ENCODE data around the gene CTNNA2.
"Not testable (repeated sequence)": the region's sequence is repeated elsewhere in the genome, so short reads cannot be mapped to it uniquely, and the experiment has no call there.

The CTNNA2 gene

DNA sequence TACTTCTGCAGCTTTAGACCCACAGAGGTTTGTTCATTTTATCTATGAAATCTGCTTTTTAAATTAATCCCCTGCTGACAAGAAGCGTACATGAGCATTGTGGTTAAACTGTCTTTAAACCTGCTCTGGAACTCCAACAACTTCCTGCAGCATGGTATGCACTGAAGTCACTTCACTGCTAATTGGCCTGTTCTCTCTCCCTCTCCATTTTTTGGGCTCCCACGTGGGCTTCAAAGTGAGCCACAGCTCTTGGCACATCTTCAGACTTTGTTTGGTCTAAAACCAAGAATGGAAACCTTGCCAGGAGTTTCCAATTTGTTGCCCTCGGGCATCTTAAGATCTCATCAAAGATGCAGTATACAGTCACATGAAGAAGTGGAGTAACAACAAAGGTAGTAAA lies 480.3 kb downstream of the CTNNA2 start:
- DNase-seq: no peak

DNA sequence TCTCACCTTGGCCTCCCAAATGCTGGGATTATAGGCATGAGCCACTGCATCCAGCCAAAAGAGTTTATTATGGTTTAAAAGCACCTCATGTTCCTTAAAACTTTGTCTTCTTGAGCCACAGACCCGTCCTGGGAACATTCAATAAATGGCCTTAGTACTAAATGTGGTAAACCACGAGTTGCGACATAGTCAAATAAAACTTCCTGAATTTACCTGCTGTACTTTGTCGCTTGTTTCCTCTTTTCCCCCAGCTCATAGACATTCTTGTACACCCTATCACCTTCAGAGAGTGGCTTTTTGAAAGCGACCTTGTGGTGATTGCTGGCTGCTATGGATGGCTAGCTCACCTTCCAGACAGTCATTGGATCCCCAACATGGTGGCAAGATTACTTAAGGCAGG lies 481.3 kb downstream of the CTNNA2 start:
- DNase-seq: no peak

DNA sequence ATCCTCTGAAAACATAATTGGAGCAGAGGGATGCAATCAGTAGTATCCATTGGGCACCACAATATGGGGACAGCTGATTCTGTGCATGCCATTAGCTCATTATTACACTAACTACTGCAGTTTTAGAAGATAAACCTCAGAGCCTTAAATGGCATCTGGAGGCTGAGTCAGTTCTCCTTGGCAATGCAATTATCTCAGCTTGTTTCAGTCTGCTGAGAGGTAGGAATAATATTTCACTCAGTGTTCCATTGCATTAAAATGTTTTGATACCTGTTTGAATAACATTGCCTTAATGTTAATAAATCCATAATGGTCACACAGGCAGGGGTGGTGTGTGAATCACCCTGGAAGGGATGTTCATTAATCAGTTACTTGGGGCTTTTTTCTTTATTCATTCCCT lies 482.1 kb downstream of the CTNNA2 start:
- DNase-seq: no peak

DNA sequence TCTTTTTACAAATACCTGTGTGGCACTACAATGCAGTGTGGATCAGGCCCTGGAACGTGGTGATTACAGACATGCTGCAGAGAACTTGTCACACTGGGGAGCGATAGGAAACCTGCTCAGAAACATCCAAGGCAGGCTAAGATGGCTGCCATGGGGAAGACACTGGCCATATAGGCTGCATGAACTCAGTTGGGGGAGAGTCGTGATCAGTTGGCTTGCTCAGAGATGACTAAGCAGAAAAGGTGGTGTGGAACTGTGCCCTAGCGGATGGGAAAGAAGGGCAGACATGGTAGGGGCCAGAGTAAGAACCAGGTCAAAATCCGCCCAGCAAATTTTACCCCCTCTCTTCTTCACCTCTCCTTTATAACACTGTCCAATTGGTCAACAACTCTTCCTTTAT lies 483.9 kb downstream of the CTNNA2 start:
- no peak for DNase-seq

DNA sequence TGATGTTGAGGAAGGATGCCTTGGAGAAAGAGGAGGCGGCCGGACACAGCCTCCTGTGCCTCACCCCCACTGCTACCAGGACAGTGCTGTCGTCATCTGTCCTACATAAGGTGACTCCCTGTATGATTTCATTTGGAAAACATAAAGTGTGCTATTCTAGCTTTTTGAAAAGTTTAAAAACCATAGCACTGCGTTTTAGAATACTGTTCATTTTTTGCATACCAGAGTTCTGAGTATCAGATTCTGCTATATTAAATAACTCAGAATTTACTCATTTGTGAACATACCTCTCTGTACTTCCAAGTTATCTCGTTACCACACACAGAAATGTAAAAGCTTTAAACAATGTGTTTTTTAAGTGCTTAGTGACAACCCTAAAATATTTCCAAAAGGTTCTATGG lies 488.9 kb downstream of the CTNNA2 start:
- no peak for DNase-seq

DNA sequence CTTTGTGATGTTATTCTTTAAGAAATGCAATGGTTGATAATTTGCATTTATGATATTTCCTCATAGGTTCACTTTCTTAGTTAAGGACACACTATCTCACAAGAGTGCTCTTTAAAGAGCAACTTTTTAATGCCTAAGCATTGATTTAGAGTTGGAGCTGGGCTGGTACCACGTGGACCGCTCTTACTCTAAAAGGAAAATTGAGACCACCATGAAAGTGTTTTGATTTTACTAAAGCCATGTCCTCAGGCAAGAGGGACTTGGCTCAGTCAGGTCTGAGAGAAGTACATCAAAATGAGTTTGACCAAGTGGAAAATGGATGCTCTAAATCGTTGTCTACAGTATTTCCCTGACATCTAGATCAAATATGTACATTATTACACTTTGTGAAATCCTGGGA lies 489.3 kb downstream of the CTNNA2 start:
- DNase-seq: no peak

DNA sequence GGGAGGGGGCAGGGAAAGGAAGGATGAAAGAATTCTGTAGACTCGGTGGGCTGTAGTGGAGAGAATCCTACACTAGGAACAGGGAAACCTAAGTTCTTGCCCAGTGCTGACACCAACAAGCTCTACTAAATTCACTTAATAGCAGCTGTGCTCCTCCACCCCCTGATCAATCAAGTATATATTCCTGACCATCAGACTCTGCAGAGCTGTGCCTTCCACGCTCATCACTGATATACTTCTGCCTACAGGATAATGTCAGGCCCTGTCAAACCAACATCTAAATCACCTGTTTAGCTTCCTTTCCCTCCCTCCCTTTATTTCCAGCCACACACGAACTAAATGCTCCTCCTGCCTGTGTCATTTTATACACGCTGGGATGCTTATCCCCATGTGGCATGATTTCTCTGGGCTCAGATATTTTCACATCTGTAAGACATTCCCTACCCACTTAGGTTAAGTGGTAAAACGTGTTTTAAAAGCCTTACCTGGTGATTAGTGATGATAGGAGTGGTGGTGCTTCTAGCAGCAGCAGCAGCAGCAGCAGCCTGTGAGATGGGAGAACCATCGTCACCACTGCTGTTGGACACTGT lies 489.8 kb downstream of the CTNNA2 start:
- DNase-seq: no peak

DNA sequence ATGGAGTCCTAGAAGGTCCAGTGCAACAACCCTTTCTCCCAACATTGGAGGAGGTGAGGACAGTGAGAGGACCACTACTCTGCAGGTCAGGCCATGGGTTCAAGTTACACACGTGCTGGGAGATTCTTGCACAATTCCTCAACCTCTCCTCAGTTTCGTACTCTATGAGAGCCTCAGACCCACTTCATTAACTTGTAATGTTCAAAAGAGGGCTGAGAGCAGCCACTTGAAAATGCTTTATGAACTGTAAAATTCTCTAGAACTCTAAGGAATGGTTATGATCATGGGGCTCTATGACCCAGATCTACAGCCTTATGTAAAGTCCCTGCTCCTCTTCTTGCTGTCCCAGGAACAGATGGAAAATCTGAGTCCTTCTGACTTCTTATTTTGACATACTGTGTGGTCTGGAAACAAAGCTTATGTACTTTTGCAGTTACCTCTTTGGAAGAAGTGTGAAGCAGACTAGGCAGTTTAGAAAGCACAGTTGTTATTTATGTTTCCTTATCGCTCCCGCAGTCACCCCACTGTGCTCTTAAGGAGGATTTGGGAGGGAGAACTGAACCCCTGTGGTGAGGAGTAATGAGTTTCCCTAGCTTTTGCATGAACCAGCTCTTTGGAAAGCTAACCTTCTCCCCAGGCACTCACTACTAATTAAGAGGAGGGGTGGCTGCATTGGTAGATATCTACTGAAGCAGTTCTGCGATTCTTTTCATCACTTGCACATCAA lies 495.1 kb downstream of the CTNNA2 start:
- no peak for DNase-seq

DNA sequence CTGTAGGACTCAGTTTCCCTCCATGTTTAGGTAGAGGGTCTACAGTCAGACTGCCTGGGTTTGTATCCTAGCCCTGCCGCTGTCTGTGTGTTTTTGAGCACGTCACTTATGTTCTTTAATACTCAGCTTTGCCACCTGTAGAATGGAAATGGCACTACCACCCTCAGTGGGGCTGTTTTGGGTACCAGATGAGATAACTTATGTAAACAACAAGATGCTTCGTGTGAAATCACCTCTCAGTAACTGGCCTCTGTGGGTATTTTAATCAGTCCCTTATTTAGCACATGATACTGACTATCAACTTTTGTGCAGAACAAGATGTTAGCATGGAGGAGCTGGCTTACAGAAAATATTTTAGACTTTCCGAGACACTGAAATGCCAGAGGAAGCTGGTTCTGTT lies 495.7 kb downstream of the CTNNA2 start:
- no peak for DNase-seq

DNA sequence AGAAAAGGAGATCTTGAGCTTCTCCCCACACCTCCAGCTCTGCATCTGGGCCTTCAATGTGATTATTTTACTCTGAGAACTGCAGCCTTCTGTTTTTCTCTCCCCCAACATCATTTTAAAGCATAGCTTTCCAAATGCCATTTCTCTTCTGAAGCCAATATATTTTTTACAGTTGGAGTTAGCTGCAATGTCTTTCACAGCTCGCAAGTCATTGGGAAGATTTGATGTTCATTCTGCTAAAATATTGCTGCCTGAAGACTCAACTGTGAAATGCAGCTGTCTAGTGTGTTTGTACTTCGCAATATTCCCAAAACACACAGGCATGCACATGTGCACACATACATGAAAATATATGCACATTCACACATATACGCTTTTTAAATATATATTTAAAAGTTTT lies 496.4 kb downstream of the CTNNA2 start:
- no peak for DNase-seq

DNA sequence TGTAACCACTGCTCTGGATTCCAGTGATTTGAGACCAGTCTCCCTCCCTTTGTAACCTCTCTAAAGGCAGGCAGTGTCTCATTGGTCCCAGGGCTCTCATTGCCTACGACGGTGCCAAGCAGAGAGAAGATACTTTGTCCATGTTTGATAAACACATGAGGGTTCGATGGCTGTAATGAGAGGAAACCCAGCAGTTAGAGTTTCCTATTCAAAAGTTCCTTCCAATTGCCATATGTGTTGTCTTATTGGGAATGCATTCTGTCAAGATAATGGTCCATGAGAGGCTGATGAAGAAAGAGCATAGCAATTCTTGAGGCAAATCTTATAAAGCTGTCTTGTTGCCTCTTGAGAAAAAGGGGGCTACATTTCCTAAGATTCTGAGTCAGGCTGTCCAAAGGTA lies 499.2 kb downstream of the CTNNA2 start:
- no peak for DNase-seq

DNA sequence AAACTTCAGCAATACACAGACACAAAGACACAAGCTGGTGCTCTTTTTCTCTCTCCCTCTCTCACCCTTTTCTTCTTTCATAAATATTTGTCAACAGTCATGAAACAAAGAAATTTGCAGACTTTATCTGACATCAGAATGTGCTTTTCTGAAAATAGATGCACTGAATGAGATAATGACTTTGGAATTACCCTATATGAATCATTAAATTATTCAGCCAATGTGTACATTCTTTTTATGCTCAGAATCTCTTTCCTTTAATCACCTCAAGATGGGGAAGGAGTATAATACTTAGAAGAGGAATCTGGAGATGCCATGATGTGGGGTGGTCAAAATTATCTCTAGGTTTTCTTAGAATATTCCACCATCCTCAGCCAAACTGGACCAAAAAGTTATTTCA lies 501.8 kb downstream of the CTNNA2 start:
- DNase-seq: no peak

DNA sequence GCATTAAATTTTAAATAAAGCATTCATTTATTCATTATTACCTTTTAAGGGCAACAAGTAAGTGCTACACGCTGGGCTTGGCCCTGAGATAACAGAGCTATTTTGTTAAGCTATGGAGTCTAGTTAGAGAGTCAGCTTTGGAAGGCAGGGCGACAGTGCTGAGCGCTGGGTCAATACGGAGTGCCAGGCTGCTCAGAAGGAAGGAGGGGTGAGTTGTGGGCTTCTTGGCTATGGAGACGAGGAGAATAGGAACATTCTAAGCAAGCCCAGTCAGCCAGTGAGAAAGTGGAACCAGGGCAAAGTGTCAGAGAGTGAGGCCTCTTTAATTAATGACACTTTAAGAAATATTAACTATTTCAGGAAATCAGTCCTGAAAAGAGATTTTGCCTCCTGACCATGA lies 503.3 kb downstream of the CTNNA2 start:
- DNase-seq: no peak

DNA sequence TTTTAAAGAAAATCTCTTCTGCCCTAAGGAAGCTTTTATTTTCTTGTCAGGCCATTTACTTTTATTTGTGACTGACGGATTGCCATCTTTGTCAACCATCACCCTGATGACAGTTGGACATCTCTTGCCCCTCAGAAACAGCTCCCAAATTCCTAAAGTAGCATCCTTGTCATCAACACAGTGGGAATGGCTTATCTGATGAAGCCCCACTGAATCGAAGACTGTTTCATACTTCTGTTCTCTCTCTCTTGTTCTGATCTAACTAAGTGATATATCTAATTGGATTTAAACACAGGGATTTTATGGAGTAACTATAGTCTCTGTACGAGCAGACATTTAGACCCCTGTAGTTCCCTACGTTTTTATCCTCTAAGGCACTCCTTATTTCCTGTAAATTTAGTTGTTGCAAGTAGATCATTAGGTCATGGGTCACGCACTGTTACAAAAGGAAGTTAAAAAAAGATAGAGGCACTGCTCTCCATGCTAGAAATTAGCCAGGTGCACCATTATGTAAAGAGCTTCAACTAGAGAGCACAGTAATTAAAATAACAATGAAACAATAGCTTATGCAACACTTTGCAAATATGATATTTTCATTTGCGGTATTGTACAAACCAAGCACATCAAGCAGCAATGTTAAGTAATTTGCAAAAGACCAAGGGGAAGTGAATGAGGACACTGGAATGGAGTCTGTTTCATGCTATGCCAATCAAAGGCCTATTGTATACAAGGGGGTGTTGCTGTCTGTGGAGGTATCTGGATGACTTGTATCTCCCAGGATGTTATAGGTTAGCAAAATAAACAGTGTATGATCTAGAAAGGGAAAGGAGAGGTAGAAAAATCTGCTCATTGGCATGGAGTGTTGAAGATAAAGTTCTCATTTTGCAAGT lies 507.0 kb downstream of the CTNNA2 start:
- no peak for DNase-seq

DNA sequence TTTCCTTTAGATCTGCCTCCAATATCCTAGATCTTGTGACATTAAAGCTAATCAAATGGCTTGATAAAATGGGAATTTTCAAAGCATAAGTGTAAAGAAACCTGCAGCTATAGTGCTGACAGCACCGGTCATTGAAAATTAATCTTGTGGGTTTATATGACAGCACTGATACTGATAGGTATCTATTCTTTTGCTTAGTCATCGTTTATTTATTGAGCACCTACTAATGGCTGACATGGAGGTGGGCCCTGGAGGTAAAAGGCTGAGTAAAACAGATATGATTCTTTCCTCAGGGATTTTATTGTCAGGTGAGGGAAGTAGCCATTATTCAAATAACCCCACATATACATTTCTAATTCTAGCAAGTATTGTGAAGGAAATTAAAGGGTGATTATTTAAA lies 509.2 kb downstream of the CTNNA2 start:
- no peak for DNase-seq

DNA sequence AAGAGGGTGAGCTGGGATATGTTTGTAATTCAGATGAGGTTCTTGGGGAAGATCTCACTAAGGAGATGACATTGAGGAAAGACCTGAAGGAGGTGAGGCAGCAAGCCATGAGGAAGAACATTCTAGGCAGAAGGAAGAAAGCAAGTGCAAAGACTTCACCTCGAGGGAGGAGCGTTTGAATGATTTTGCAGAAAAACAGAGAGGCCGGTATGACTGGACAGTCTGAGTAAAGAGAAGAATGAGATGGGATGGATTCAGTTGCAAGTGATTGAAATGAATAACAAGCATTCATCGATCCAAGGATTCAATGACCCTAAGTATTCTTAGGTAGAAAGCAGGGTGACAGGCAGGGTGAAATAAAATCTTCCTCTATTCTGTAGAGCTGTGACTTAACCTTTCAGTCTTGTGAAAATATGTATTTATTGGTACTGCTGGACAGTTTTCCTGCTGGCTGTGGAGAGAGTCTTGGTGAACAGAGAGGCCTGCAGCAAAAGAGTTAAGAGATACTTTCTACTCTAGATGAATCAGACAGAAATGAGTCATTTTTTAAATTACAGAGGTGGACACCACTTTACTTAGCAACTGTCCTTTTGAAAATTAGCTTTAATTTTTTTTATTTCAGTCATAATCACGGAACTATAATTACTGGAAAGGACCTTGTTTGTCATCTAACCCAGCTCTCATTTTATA lies 513.3 kb downstream of the CTNNA2 start:
- DNase-seq: no peak

DNA sequence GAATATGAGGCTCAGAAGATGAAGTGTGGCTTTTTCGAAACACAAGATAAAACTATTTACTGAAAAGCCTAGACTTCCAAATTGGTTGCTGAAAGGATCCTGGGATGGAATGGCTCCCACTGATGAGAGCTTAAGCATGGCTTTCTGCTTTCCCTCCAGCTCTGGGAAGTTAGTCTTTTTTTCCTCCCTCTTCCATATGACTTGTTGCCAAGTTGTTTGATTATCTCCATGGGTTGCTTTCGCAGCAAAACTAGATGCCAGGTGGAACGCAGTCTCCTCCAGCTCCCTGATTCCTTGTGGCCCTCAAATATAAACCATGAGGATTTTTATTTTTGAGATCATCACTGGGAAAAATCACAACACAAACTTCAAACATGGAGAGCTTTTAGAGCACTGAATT lies 515.2 kb downstream of the CTNNA2 start:
- no peak for DNase-seq

DNA sequence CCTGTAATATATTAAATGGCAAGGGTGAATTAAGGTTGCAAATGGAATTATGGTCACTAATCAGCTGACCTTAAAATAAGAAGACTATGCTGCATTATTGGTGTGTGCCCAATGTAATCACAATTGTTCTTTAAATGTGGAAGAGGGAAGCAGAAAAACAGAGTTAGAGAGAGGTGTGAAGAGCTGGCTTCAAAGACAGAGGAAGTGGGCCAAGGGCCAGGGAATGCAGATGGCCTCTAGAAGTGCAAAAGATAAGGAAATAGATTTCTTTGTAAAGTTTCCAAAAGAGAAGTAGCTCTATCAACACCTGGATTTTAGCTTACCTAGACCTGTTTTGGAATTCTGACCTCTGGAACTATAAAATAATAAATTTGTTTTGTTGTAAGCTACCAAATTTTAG lies 515.7 kb downstream of the CTNNA2 start:
- DNase-seq: no peak

DNA sequence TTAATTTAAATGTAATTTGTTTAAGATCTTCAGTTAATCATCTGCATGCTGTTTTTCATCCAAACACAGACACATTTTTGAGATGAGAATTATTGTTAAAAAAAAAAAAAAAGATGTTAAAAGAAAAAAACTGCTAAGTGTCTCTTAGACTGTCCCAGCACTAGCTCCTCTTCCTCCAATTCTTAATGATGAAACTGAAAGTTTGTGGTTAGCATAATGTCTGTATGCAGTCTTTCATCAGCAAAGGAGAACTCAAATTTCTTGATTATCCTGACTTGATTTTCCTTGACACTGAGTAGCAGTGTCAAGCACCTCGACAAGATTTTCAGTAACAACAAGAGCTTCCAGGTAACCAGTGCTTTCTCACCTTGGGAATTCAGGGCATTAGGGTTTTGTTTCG lies 517.3 kb downstream of the CTNNA2 start:
- DNase-seq: no peak

DNA sequence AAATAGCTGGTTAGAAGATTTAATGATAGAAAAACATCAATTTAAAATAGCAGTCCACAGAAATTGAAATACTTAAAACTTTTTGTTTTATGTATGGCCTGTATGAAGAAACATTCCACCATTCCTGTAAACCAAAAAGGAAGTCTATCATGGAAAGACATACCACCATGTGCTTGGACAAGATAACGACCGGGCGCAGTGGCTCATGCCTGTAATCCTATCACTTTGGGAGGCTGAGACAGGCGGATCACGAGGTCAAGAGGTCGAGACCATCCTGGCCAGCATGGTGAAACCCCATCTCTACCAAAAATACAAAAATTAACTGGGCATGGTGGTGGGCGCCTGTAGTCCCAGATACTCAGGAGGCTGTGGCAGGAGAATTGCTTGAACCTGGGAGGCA lies 519.8 kb downstream of the CTNNA2 start:
- not testable (repeated sequence) for DNase-seq

DNA sequence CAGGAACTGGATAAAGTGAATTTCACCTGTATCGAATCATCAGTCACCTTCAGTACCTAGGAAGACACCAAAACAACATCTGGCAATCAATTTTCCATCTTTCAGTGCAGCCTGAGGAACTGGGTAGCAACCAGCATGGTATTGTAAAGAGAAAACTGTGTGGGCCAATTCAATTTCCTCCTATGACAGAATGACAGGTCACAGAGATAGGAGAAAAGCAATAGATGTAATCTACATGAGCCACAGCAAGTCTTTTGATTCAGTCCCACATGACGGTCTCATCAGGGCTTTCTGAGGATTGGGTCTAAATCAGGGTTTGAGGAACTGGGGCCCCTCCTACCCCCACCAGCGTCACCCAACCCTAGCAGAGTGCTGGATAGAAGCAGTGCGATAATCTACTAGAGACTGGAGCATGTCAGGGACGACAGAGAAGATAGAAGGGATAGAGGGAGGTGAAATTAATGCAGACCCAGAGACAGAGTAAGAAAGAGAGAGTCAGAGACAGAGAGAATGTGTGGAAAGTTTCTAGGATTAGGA lies 523.0 kb downstream of the CTNNA2 start:
- DNase-seq: no peak

DNA sequence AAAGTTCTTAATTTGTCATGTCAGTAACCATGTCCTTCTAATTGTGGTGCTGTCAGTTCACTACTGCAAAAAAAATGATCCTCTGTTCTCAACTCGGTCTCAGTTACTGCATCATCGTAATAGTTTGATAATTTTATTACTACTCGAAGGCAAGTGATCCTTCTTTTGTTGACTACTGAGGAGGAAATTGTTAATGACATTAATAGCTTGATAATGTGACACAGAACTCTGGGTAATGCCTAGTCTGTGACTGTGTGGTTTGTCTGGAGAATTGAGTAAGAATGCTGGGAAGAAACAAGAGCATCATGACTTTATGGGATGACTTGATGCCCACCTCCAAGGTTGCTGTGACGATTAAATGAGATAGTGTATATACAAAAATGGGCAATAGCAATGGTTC lies 524.5 kb downstream of the CTNNA2 start:
- no peak for DNase-seq

DNA sequence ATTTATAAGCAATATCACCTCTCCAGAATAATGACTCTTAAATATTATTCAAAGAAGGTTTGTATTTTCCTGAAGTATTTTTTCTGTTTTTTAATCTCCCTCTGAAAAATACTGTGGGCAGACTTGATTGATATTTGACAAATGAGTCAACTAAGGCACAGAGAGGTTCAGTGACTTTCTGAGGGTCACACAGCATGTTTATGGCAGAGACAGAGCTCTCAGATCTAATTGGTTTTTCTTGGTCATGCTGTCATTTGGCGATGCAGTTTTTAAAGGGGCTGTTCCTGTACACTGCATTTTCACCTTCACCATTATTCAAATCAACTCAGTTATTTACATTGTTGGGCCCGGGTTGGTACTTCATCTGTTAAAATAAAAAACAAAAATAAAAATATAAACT lies 527.4 kb downstream of the CTNNA2 start:
- DNase-seq: no peak

All from NCI-H187 treated with DMSO at 0.1 percent for 48 hours (cell line).